WTC11 (cell line): ENCODE data around the gene PI4K2A. TPM values are rescaled to one million over a fixed set of nuclear protein-coding genes. Genes with fewer than 3 reads are reported as not detected.
"Not testable (repeated sequence)": the region's sequence is repeated elsewhere in the genome, so short reads cannot be mapped to it uniquely, and the experiment has no call there.

Source experiments
- ATAC-seq: fragments of 200-7000 bp; cut with Tn5 transposase; 2 replicates; pipeline ENCODE4 v1.10.0; 2021; ENCODE audit warnings: mild to moderate bottlenecking, moderate library complexity
- CTCF ChIA-PET: fragments of 300-600 bp; sonication (Branson Sonifier 250); formaldehyde crosslinking; loops from one replicate; lab custom pipeline; 2021; ENCODE audit warnings: antibody characterized with exemption; lab: Charles Lee
- POLR2A ChIA-PET: fragments of 350-600 bp; sonication (Branson Sonifier 250); formaldehyde crosslinking; loops from one replicate; lab custom pipeline; 2021; ENCODE audit warnings: antibody characterized with exemption; lab: Charles Lee
- DNase-seq: peaks from one replicate; pipeline ENCODE4 v3.0.0; 2021; ENCODE audit warnings: low spot score
- H3K27ac Mint-ChIP-seq: 2 replicates; pipeline ENCODE4 v1.8.0; 2021; ENCODE audit warnings: mixed read lengths
- H3K27me3 Mint-ChIP-seq: 2 replicates; pipeline ENCODE4 v1.8.0; 2021; ENCODE audit warnings: low read depth, mild to moderate bottlenecking, moderate library complexity, mixed read lengths
- H3K36me3 Mint-ChIP-seq: 2 replicates; pipeline ENCODE4 v1.8.0; 2021; ENCODE audit warnings: mixed read lengths
- H3K4me1 Mint-ChIP-seq: 2 replicates; pipeline ENCODE4 v1.8.0; 2022; ENCODE audit warnings: mixed read lengths
- H3K4me3 Mint-ChIP-seq: 2 replicates; pipeline ENCODE4 v1.8.0; 2021; ENCODE audit warnings: mild to moderate bottlenecking, moderate library complexity, mixed read lengths
- H3K9me3 Mint-ChIP-seq: 2 replicates; pipeline ENCODE4 v1.8.0; 2021; ENCODE audit warnings: mixed read lengths
- ATF1 ChIP-seq: sonication (generic); formaldehyde crosslinking; IDR thresholded peaks from 2 replicates; pipeline ENCODE4 v1.8.1; 2023; ENCODE audit warnings: mild to moderate bottlenecking, moderate library complexity, missing genetic modification reagents
- ESRRA ChIP-seq: sonication (generic); formaldehyde crosslinking; IDR thresholded peaks from 2 replicates; pipeline ENCODE4 v1.8.1; 2022; ENCODE audit warnings: mild to moderate bottlenecking, missing genetic modification reagents, borderline replicate concordance
- ETV6 ChIP-seq: sonication (generic); formaldehyde crosslinking; IDR thresholded peaks from 2 replicates; pipeline ENCODE4 v1.8.1; 2022; ENCODE audit warnings: mild to moderate bottlenecking, missing genetic modification reagents
- FOXJ3 ChIP-seq: sonication (generic); formaldehyde crosslinking; IDR thresholded peaks from 2 replicates; pipeline ENCODE4 v1.9.0; 2021; ENCODE audit warnings: missing genetic modification reagents, mild to moderate bottlenecking, borderline replicate concordance
- FOXP1 ChIP-seq: sonication (generic); formaldehyde crosslinking; IDR thresholded peaks from 2 replicates; pipeline ENCODE4 v1.8.0; 2022; ENCODE audit warnings: missing genetic modification reagents, mild to moderate bottlenecking, moderate library complexity, borderline replicate concordance
- GABPB1 ChIP-seq: sonication (generic); formaldehyde crosslinking; IDR thresholded peaks from 2 replicates; pipeline ENCODE4 v1.8.1; 2023; ENCODE audit warnings: mild to moderate bottlenecking, missing genetic modification reagents
- KAT7 ChIP-seq: sonication (generic); formaldehyde crosslinking; IDR thresholded peaks from 2 replicates; pipeline ENCODE4 v1.8.1; 2023; ENCODE audit warnings: missing genetic modification reagents, mild to moderate bottlenecking, borderline replicate concordance
- MXD4 ChIP-seq: fragments of 250-450 bp; sonication (Bioruptor Pico); IDR thresholded peaks from 2 replicates; pipeline ENCODE4 v1.8.0; 2021; ENCODE audit warnings: mild to moderate bottlenecking, moderate library complexity, borderline replicate concordance
- MYBL2 ChIP-seq: sonication (generic); formaldehyde crosslinking; IDR thresholded peaks from 2 replicates; pipeline ENCODE4 v1.8.1; 2023; ENCODE audit warnings: mild to moderate bottlenecking, moderate library complexity, missing genetic modification reagents
- NR2C2 ChIP-seq: sonication (generic); formaldehyde crosslinking; IDR thresholded peaks from 2 replicates; pipeline ENCODE4 v1.8.0; 2022; ENCODE audit warnings: mild to moderate bottlenecking, missing genetic modification reagents
- NR3C1 ChIP-seq: sonication (generic); formaldehyde crosslinking; conservative IDR thresholded peaks from 2 replicates; pipeline ENCODE4 v1.8.1; 2023; ENCODE audit warnings: low read depth, mild to moderate bottlenecking, missing genetic modification reagents
- OVOL2 ChIP-seq: fragments of 250-450 bp; sonication (Bioruptor Pico); IDR thresholded peaks from 2 replicates; pipeline ENCODE4 v1.9.0; 2021; ENCODE audit warnings: mild to moderate bottlenecking, borderline replicate concordance
- ZNF671 ChIP-seq: fragments of 250-450 bp; sonication (Bioruptor Pico); IDR thresholded peaks from 2 replicates; pipeline ENCODE4 v1.8.0; 2021; ENCODE audit warnings: mild to moderate bottlenecking
- total RNA-seq: library from RNA; stranded (reverse); gene quantifications from 3 replicates; pipeline ENCODE4 v1.2.3, GENCODE V29; 2021
- TF ChIP-seq, protein P1 (sequence below): sonication (generic); formaldehyde crosslinking; IDR thresholded peaks from 2 replicates; pipeline ENCODE4 v1.8.1; 2022; ENCODE audit warnings: mild to moderate bottlenecking, moderate library complexity, missing genetic modification reagents
- TF ChIP-seq, protein P2 (sequence below): sonication (generic); formaldehyde crosslinking; conservative IDR thresholded peaks from 2 replicates; pipeline ENCODE4 v1.8.1; 2022; ENCODE audit warnings: mild to moderate bottlenecking, missing genetic modification reagents
- TF ChIP-seq, protein P3 (sequence below): fragments of 250-450 bp; sonication (Bioruptor Pico); IDR thresholded peaks from 2 replicates; pipeline ENCODE4 v2.1.2; 2022; ENCODE audit warnings: mild to moderate bottlenecking, moderate library complexity
- TF ChIP-seq, protein P4 (sequence below): sonication (generic); formaldehyde crosslinking; IDR thresholded peaks from 2 replicates; pipeline ENCODE4 v1.8.0; 2022; ENCODE audit warnings: mild to moderate bottlenecking, missing genetic modification reagents
- TF ChIP-seq, protein P5 (sequence below): sonication (generic); formaldehyde crosslinking; IDR thresholded peaks from 2 replicates; pipeline ENCODE4 v1.8.1; 2022; ENCODE audit warnings: low read depth, missing genetic modification reagents, borderline replicate concordance

PI4K2A gene
- total RNA-seq, 1 experiment from 2014 or later: 19.5 TPM

DNA sequence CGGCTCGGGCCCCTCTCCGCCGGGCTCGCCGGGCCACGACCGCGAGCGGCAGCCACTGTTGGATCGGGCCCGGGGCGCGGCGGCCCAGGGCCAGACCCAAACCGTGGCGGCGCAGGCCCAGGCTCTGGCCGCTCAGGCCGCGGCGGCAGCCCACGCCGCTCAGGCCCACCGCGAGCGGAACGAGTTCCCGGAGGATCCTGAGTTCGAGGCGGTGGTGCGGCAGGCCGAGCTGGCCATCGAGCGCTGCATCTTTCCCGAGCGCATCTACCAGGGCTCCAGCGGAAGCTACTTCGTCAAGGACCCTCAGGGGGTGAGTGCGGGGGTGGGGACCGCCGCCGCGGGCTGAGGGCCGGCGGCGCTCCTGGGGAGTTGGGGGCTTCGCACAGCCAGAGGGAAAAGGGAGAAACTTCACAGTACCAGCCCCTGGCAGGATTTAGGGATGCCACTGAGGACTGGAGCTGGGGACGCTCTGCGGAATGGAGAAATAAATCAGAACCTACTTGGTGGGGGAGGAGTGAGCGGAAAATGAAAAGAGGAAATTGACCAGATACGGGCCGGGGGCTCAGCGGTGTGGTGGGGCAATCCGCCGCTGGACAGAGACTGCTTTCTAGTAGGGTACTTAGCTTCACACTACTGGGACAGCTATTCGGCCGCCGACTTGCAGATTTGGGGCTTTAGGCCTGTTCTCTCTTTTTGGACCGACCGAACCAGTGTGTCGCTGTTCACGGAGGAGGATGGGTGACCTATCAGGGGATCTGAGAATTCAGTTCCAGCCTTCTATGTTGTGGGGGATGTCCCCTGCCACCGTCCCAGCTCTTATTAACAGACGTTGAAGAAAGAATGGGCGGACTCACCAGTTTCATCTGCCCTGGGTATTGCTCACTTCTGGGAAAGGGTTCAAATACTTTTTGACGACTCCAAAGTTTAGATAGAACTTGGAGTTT lies 669 bp downstream of the PI4K2A start:
- Mint-ChIP-seq H3K9me3 (no peaks in the 10 kb centered on the region), H3K27me3 (no peaks in the 10 kb centered on the region), H3K4me1 (peaks cover 27% of the 10 kb centered on the region), H3K4me3 (peak overlapping the region; percentile 94), H3K27ac (peak overlapping the region; percentile 90), H3K36me3 (peaks cover 27% of the 10 kb centered on the region)
- ChIA-PET POLR2A (interaction anchor here (0.5 to 1.3 kb wide), 6 partner anchors 46 to 142 kb away, joined by 3 to 5 read pairs (median 3); partner anchors contain the start of genes AVPI1, HOGA1 and MARVELD1), CTCF (interaction anchor here (0.7 to 1.6 kb wide), 6 partner anchors 35 to 261 kb away, joined by 3 to 5 read pairs (median 4); partner anchors contain the start of genes ANKRD2 and RRP12)
- TF ChIP-seq MYBL2 (0 out of 2 replicates have a peak, but pooled peaks have one; percentile 48), ZNF671 (CRISPR knock-in tag) (no peak), ESRRA (CRISPR knock-in tag) (0 out of 2 replicates have a peak, but pooled peaks have one; percentile 30)
- DNase-seq (peak; percentile 48), ATAC-seq (peak; percentile 14)

DNA sequence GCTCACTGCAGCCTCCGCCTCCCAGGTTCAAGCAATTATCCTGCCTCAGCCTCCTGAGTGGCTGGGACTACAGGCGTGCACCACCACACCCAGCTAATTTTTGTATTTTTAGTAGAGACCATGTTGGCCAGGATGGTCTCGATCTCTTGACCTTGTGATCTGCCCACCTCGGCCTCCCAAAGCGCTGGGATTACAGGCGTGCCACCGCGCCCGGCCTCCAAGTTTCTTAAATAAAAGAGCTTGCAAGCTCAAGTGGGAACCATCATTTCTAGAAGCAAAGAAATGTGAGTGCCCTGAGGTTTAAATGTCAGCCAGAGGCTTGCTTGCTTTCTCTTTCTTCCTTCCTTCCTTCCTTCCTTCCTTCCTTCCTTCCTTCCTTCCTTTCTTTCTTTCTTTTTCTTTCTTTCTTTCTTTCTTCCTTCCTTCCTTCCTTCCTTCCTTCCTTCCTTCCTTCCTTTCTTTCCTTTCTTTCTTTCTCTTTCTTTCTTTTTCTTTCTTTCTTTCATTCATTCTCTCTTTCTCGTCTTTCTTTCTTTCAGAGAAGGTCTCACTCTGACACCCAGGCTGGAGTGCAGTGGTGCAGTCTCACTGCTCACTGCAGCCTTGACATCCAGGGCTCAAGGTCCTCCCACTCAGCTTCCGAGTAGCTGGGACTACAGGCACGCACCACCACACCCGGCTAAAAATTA lies 2.1 kb downstream of the PI4K2A start:
- H3K27ac Mint-ChIP-seq: peak overlapping the region; percentile 32
- ATAC-seq, CTCF ChIA-PET, DNase-seq, H3K27me3 Mint-ChIP-seq, H3K9me3 Mint-ChIP-seq: not testable (repeated sequence)
- POLR2A ChIA-PET: interaction anchor here (0.6 kb wide), 1 partner anchor 23 kb away, joined by 8 read pairs; no protein-coding TSS in a partner anchor
- H3K36me3 Mint-ChIP-seq: peaks cover 27% of the 10 kb centered on the region
- H3K4me3 Mint-ChIP-seq: peak overlapping the region; percentile 94
- peaks cover 32% of the 10 kb centered on the region for H3K4me1 Mint-ChIP-seq

DNA sequence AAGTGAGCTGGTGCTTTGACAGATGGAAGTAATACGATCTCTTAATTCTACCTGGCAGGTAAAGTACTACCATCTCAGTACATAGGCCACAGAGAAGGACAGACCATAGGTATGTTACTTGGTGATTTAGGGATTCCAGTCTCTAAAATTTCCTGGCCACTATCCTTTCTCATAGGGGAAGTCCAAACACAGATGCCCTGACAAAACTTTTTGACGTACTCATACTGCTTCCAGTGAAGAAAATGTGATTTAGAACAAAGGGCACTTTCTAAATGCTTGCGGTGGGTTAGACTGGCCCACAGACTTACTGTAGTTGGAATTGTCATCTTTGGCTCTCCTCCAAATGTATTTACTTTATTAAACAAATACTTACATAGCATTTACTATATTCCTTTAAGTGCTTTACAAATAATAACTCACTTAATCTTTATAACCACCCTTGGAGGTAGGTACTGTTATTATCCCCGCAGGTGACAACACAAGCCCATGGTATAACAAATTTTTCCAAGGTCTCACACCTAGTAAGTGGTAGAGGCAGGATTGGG lies 3.0 kb downstream of the PI4K2A start:
- POLR2A ChIA-PET: no interaction called here
- TF ChIP-seq, protein P1, sequence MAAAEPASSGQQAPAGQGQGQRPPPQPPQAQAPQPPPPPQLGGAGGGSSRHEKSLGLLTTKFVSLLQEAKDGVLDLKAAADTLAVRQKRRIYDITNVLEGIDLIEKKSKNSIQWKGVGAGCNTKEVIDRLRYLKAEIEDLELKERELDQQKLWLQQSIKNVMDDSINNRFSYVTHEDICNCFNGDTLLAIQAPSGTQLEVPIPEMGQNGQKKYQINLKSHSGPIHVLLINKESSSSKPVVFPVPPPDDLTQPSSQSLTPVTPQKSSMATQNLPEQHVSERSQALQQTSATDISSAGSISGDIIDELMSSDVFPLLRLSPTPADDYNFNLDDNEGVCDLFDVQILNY (CRISPR knock-in tag): no peak
- TF ChIP-seq FOXJ3 (CRISPR knock-in tag): no peak
- TF ChIP-seq, protein P2, sequence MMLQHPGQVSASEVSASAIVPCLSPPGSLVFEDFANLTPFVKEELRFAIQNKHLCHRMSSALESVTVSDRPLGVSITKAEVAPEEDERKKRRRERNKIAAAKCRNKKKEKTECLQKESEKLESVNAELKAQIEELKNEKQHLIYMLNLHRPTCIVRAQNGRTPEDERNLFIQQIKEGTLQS: no peak
- TF ChIP-seq KAT7 (CRISPR knock-in tag): no peak
- TF ChIP-seq ZNF671 (CRISPR knock-in tag): no peak
- TF ChIP-seq FOXP1 (CRISPR knock-in tag): no peak
- no peak for TF ChIP-seq OVOL2 (CRISPR knock-in tag)
- no peak for TF ChIP-seq NR2C2 (CRISPR knock-in tag)
- no peak for TF ChIP-seq NR3C1
- TF ChIP-seq ATF1: no peak
- no peak for TF ChIP-seq GABPB1 (CRISPR knock-in tag)
- TF ChIP-seq, protein P3, sequence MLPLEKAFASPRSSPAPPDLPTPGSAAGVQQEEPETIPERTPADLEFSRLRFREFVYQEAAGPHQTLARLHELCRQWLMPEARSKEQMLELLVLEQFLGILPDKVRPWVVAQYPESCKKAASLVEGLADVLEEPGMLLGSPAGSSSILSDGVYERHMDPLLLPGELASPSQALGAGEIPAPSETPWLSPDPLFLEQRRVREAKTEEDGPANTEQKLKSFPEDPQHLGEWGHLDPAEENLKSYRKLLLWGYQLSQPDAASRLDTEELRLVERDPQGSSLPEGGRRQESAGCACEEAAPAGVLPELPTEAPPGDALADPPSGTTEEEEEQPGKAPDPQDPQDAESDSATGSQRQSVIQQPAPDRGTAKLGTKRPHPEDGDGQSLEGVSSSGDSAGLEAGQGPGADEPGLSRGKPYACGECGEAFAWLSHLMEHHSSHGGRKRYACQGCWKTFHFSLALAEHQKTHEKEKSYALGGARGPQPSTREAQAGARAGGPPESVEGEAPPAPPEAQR (CRISPR knock-in tag): no peak
- TF ChIP-seq, protein P4, sequence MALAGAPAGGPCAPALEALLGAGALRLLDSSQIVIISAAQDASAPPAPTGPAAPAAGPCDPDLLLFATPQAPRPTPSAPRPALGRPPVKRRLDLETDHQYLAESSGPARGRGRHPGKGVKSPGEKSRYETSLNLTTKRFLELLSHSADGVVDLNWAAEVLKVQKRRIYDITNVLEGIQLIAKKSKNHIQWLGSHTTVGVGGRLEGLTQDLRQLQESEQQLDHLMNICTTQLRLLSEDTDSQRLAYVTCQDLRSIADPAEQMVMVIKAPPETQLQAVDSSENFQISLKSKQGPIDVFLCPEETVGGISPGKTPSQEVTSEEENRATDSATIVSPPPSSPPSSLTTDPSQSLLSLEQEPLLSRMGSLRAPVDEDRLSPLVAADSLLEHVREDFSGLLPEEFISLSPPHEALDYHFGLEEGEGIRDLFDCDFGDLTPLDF (CRISPR knock-in tag): no peak
- TF ChIP-seq ETV6 (CRISPR knock-in tag): no peak
- no peak for TF ChIP-seq MXD4 (CRISPR knock-in tag)
- TF ChIP-seq, protein P5, sequence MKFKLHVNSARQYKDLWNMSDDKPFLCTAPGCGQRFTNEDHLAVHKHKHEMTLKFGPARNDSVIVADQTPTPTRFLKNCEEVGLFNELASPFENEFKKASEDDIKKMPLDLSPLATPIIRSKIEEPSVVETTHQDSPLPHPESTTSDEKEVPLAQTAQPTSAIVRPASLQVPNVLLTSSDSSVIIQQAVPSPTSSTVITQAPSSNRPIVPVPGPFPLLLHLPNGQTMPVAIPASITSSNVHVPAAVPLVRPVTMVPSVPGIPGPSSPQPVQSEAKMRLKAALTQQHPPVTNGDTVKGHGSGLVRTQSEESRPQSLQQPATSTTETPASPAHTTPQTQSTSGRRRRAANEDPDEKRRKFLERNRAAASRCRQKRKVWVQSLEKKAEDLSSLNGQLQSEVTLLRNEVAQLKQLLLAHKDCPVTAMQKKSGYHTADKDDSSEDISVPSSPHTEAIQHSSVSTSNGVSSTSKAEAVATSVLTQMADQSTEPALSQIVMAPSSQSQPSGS (CRISPR knock-in tag): no peak
- H3K9me3 Mint-ChIP-seq: no peaks in the 10 kb centered on the region
- no peak for DNase-seq
- peaks cover 27% of the 10 kb centered on the region for H3K36me3 Mint-ChIP-seq
- H3K27me3 Mint-ChIP-seq: no peaks in the 10 kb centered on the region
- CTCF ChIA-PET: no interaction called here
- no peak overlapping the region; the same call in 1 of the 2 replicates for H3K4me3 Mint-ChIP-seq
- H3K27ac Mint-ChIP-seq: peak overlapping the region; percentile 32
- H3K4me1 Mint-ChIP-seq: peaks cover 38% of the 10 kb centered on the region
- no peak for ATAC-seq
